K562 (cell line): ENCODE results near the gene CHURC1. TPM values are rescaled to one million over a fixed set of nuclear protein-coding genes. Genes with fewer than 3 reads are reported as not detected.
A peak's percentile ranks its signal among the peaks of the same experiment; 100 is the strongest.

Experiments
- BACH1 ChIP-seq: fragments of 200-800 bp; sonication (Bioruptor generic); IDR thresholded peaks from 2 replicates; pipeline ENCODE4 v1.6.1; 2016; ENCODE audit warnings: missing genetic modification characterization, missing compliant biosample characterization
- BHLHE40 ChIP-seq: IDR thresholded peaks from 2 replicates; pipeline ENCODE4 v1.6.1; 2011; ENCODE audit warnings: low read length, improper control_type of control experiment
- CTCF ChIP-seq, 3 experiments: IDR thresholded peaks in 2 of 3; conservative IDR thresholded peaks in 1 of 3; 2 replicates each; pipeline ENCODE4 v1.5.1; 2011 to 2012; ENCODE audit warnings: low read length in 3 of 3, mild to moderate bottlenecking in 3 of 3, control low read depth in 2 of 3, improper control_type of control experiment in 1 of 3, inconsistent platforms in 1 of 3, low read depth in 1 of 3, mixed read lengths in 1 of 3, moderate library complexity in 1 of 3; ENCODE audit not compliant: insufficient read depth in 2 of 3
- ETS2 ChIP-seq: IDR thresholded peaks from 2 replicates; pipeline ENCODE4 v1.6.1; 2016; ENCODE audit warnings: borderline replicate concordance, missing genetic modification characterization, mild to moderate bottlenecking, moderate library complexity, missing compliant biosample characterization; ENCODE audit not compliant: poor library complexity, severe bottlenecking
- ILF3 ChIP-seq: fragments of 450-650 bp; IDR thresholded peaks from 2 replicates; pipeline ENCODE4 v1.6.1; 2018; ENCODE audit warnings: antibody characterized with exemption, mild to moderate bottlenecking, moderate library complexity, borderline replicate concordance
- LCOR ChIP-seq: sonication (generic); formaldehyde crosslinking; IDR thresholded peaks from 2 replicates; pipeline ENCODE4 v1.8.0; 2022; ENCODE audit warnings: mild to moderate bottlenecking, missing genetic modification reagents
- NRF1 ChIP-seq, 2 experiments: fragments of 450-650 bp; IDR thresholded peaks in 1 of 2; conservative IDR thresholded peaks in 1 of 2; 2 replicates each; pipeline ENCODE4 v1.6.1; 2014; ENCODE audit warnings: mild to moderate bottlenecking in 2 of 2
- OTX1 ChIP-seq: fragments of 450-650 bp; formaldehyde crosslinking; IDR thresholded peaks from 2 replicates; pipeline ENCODE4 v1.4.0; 2022; ENCODE audit warnings: mild to moderate bottlenecking
- REST ChIP-seq, 2 experiments: fragments of 450-650 bp; formaldehyde crosslinking in 1 of 2; IDR thresholded peaks; 2 replicates each; pipeline versions ENCODE4 v1.4.0 to v1.6.1; 2014 to 2020; ENCODE audit warnings: mild to moderate bottlenecking in 2 of 2, borderline replicate concordance in 1 of 2, low read depth in 1 of 2
- RNF219 ChIP-seq: fragments of 250-450 bp; sonication (Bioruptor Pico); IDR thresholded peaks from 2 replicates; pipeline ENCODE4 v1.5.0; 2022; ENCODE audit warnings: mild to moderate bottlenecking
- SRSF1 ChIP-seq: fragments of 200-400 bp; formaldehyde crosslinking; IDR thresholded peaks from 2 replicates; pipeline ENCODE4 v1.6.1; 2017; ENCODE audit warnings: mild to moderate bottlenecking, low read depth, low read length, moderate library complexity
- TBP ChIP-seq: optimal IDR thresholded peaks from 2 replicates; pipeline ENCODE3; 2011; ENCODE audit warnings: low read depth, low read length, improper control_type of control experiment
- ZC3H4 ChIP-seq: sonication (generic); formaldehyde crosslinking; IDR thresholded peaks from 2 replicates; pipeline ENCODE4 v1.9.0; 2021; ENCODE audit warnings: missing genetic modification reagents, borderline replicate concordance
- ZFP1 ChIP-seq: fragments of 450-650 bp; formaldehyde crosslinking; IDR thresholded peaks from 2 replicates; pipeline ENCODE4 v1.4.0; 2020; ENCODE audit warnings: mild to moderate bottlenecking, mixed read lengths
- ZNF134 ChIP-seq: fragments of 250-450 bp; sonication (Bioruptor Pico); conservative IDR thresholded peaks from 2 replicates; pipeline ENCODE4 v1.4.0; 2020
- polyA plus RNA-seq, 8 experiments: library from polyadenylated mRNA; depleted of rRNA in 4 of 8; stranded (reverse) in 5 of 8; unstranded in 3 of 8; fragments of >200 nt; fragmentation: Nextera tagmentation in 2 of 8; fragmentation: Illumina TruSeq in 1 of 8; extraction: Ambion mirVana in 2 of 8; extraction: Trizol in 1 of 8; gene quantifications; 2 replicates each; pipeline versions ENCODE4 v1.2.1 to v1.2.3, GENCODE V29; 2011 to 2014; ENCODE audit warnings: inconsistent platforms in 1 of 8, missing spikeins in 1 of 8
- total RNA-seq, 7 experiments: library from RNA; depleted of rRNA in 6 of 7; stranded (reverse); fragments of >200 nt in 6 of 7; fragmentation: Illumina TruSeq in 2 of 7; extraction: Trizol in 2 of 7; gene quantifications; 2 replicates each; pipeline versions ENCODE4 v1.2.1 to v1.2.3, GENCODE V29; 2011 to 2021; ENCODE audit warnings: low replicate concordance in 1 of 7

Gene CHURC1
- total and polyA plus RNA-seq, 9 of the 15 experiments (the other 6 are each of a cell fraction or from before 2014, with no cell fraction given): 27.3 to 239 (median 45.6) TPM

- TF ChIP-seq REST (IDR thresholded peaks at IDR 0.05; ENCODE audit: borderline replicate concordance) (peak; percentile 90), REST (CRISPR knock-in tag; IDR thresholded peaks at IDR 0.05; ENCODE audit: low read depth) (no peak), ZC3H4 (CRISPR knock-in tag) (no peak), BHLHE40 (no peak), ZFP1 (CRISPR knock-in tag) (no peak), TBP (no peak), LCOR (CRISPR knock-in tag) (no peak), SRSF1 (no peak), ETS2 (tag) (no peak), OTX1 (CRISPR knock-in tag) (no peak), BACH1 (no peak), NRF1 (conservative IDR thresholded peaks at IDR 0.05 in 1 of 2, IDR thresholded peaks at IDR 0.05 in 1 of 2) (no peak), ZNF134 (CRISPR knock-in tag) (no peak), CTCF (IDR thresholded peaks at IDR 0.05 in 2 of 3, conservative IDR thresholded peaks at IDR 0.05 in 1 of 3; ENCODE audit: insufficient read depth in 2 of 3, low read depth in 1 of 3, low read length in 3 of 3) (peak; percentile 53 to 75 (median 61); a peak in 5 of 6 replicates), ILF3 (no peak), RNF219 (CRISPR knock-in tag) (no peak)
Observed at GRCh38 chr14:64891839-64892375, 22.3 kb upstream of the CHURC1 start (continued).
